GM12801 (cell line): ENCODE results near the gene PRTG.

ENCODE experiments used
- CTCF ChIP-seq: IDR thresholded peaks from one replicate; pipeline ENCODE4 v1.5.1; 2011; ENCODE audit warnings: control low read depth; ENCODE audit not compliant: insufficient read length; ENCODE audit errors: extremely low read depth

PRTG gene

DNA sequence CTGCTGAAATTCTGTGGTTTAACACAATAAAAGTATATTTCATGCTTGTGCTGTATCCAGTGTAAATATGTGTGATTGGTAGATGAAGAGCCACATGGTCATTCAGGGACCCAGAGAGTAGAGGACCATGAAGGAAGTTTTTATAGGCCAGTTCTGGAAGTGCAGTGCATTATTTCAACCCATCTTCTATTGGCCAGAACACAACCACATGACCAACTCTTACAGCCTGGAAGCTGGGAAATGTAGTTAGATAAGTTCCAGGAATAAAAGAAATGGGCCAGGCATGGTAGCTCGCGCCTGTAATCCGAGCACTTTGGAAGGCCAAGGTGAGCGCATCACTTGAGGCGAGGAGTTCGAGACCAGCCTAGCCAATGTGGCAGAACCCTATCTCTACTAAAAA is 21.4 kb upstream of the PRTG start:
- TF ChIP-seq CTCF: no peak

DNA sequence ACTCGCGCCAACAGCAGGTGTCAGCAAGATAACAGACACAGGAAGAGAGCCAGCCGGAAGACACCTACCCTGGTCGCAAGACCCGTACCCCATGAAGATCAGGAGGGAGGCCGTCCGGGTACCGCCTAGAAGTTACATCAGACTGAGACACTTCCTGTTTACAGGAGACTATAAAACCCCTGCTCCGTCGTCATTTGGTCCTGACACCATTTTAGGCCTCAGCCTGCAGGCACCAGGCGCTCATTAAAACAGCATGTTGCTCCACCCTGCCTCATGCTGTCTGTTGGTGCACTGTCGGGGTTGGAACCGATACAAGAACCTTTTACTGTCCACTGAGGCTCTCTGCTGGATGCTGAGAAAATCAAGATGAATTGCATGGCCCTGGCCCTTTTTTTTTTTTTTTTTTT is 15.6 kb upstream of the PRTG start:
- TF ChIP-seq CTCF: no peak

DNA sequence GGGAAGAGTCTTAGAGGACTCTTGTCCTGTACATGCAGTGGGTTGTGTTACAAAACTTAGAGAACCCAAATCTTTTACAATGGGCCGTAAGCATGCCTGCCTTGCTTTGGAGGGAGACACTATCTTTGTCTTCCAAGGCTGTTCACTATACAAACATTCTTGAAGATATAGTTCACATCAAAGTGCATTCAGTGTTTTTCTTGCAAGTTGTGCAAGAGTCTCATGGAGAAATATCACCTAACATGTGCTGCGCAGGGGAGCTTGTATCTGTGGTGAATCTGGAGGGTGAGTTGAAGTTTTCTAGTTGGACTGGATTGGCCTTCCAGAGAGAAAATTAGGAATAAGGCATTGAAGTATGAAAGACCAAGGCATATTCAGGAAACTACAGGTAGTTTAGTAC is 7.8 kb upstream of the PRTG start:
- TF ChIP-seq CTCF: no peak

- no peak for TF ChIP-seq CTCF
Observed at GRCh38 chr15:55743729-55744655, 1.0 kb upstream of the PRTG start.

- no peak for TF ChIP-seq CTCF
Observed at GRCh38 chr15:55742498-55742926, 440 bp downstream of the PRTG start.

DNA sequence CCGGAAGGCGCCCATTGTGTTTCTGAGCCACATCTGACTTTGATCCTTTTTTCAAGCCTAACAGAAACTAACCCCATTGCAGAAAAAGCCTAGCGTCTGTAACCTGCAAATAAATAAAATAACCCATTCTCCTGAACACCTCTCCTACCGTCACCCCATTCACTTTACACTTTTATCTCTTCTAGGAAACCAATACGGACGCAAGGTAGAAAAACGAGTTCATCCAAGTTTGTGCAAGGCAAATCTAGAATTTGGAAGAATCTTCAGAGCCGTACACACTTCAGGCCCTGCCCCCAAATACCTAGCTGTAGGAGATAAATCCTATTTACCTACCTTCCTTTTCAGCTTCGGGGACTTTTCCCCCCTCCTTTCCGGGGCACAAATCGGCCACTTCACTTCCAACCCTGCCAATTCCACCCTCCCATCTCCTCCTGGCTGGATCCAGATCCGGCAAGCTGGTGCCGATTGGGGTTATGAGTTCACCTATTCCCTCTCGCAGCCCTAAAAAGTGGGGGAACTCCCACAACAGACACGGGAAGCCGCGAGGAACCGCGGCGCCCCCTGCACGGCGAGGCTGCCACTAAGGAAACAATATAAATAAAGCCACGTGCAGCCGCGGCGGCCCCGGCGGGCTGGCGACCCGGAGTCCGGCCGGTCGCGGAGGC is 987 bp downstream of the PRTG start:
- no peak for TF ChIP-seq CTCF

DNA sequence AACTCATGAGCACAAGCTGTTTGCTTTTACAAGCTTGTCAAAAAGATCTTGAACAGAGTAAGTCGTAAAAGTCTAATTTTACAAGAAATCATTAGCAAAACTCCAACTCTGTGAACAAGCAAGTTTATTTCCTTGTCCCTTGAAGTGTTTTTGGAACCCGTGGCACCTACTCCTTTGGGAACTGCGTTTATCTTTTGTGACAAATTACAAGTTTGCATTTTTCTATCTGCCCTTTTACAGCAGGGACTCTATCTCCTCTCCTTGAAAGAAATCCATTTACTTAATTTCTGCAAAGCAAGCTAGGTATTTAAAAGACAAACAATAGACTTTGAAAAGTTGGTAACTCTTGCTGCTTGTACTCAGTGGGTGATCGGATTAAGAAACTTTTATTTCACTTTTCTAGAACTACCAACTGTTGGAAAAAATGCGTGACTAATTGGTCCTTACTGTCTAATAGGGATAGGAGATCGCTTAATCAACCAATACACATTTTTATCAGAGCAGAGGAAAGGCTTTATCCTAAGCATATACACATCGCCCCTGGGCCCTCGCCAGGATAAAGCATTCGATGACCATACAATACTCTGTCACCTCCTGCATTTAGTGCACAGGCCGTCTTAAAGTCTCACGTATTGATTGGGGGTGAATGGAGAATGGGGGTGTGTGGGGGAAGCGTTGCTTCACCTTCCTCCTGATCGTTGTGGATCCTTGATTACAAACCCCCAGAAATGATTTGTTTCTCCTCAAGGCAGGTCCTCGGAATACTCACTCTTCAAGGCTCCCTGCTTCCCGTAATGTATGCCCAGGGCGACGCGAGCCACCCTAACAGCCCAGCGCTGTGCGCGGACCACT is 1.7 kb downstream of the PRTG start:
- TF ChIP-seq CTCF: no peak
